Panc1 (cell line): ENCODE data around the gene GALNT9. TPM values are rescaled to one million over a fixed set of nuclear protein-coding genes. Genes with fewer than 3 reads are reported as not detected.

ENCODE experiments used
- ATAC-seq: fragments of 200-7000 bp; cut with Tn5 transposase; 2 replicates; pipeline ENCODE4 v1.9.1; 2020; ENCODE audit warnings: mild to moderate bottlenecking, moderate library complexity
- BruUV-seq: library from RNA; stranded (reverse); fragments of 400-500 nt; replicated peaks from 2 replicates; lab custom pipeline; 2021; lab: Mats Ljungman, UMichigan
- CTCF ChIA-PET: fragments of 300-600 bp; sonication (Branson Sonifier 250); formaldehyde crosslinking; loops from one replicate; lab custom pipeline; 2022; ENCODE audit warnings: antibody characterized with exemption; lab: Charles Lee
- POLR2A ChIA-PET: fragments of 300-600 bp; sonication (Branson Sonifier 250); formaldehyde crosslinking; loops from one replicate; lab custom pipeline; 2022; ENCODE audit warnings: antibody characterized with exemption; lab: Charles Lee
- DNase-seq: peaks from one replicate; pipeline ENCODE4 v3.0.0-alpha.2; 2010; ENCODE audit warnings: low read depth, low spot score
- H3K27ac ChIP-seq: 2 replicates; pipeline ENCODE4 v1.5.1; 2011; ENCODE audit warnings: mild to moderate bottlenecking, low read length, inconsistent platforms
- H3K27me3 ChIP-seq: fragments of 200-500 bp; sonication (Bioruptor generic); 2 replicates; pipeline ENCODE4 v1.6.0; 2014; ENCODE audit warnings: low read length, inconsistent platforms; ENCODE audit not compliant: control insufficient read depth, insufficient read depth
- H3K36me3 ChIP-seq: fragments of 200-500 bp; sonication (Bioruptor generic); 2 replicates; pipeline ENCODE4 v1.5.1; 2014; ENCODE audit warnings: inconsistent platforms, mild to moderate bottlenecking, low read length, moderate library complexity; ENCODE audit not compliant: control insufficient read depth, insufficient read depth
- H3K4me1 ChIP-seq: 2 replicates; pipeline ENCODE4 v1.5.1; 2011; ENCODE audit warnings: inconsistent platforms, mild to moderate bottlenecking, low read length, moderate library complexity; ENCODE audit not compliant: control insufficient read depth, insufficient read depth
- H3K4me3 ChIP-seq, 2 experiments: 2 replicates each; pipeline ENCODE4 v1.5.1; 2011 to 2012; ENCODE audit warnings: low read depth in 2 of 2, low read length in 2 of 2, mild to moderate bottlenecking in 2 of 2, inconsistent platforms in 1 of 2, moderate library complexity in 1 of 2
- H3K9me3 ChIP-seq: fragments of 200-500 bp; sonication (Bioruptor generic); 2 replicates; pipeline ENCODE4 v1.5.1; 2014; ENCODE audit warnings: low read depth, mild to moderate bottlenecking, inconsistent platforms, low read length, moderate library complexity; ENCODE audit not compliant: control insufficient read depth, insufficient read depth
- POLR2AphosphoS5 ChIP-seq: IDR thresholded peaks from 2 replicates; pipeline ENCODE4 v1.6.1; 2012; ENCODE audit warnings: mild to moderate bottlenecking, low read depth, low read length, moderate library complexity
- REST ChIP-seq, 2 experiments: IDR thresholded peaks; 2 replicates each; pipeline ENCODE4 v1.6.1; 2011 to 2012; ENCODE audit warnings: low read depth in 2 of 2, control low read depth in 1 of 2, low read length in 1 of 2, mild to moderate bottlenecking in 1 of 2, moderate library complexity in 1 of 2; ENCODE audit not compliant: insufficient read depth in 1 of 2
- SIN3A ChIP-seq: IDR thresholded peaks from 2 replicates; pipeline ENCODE4 v1.6.1; 2012; ENCODE audit warnings: low read depth, mild to moderate bottlenecking, low read length, moderate library complexity, borderline replicate concordance; ENCODE audit not compliant: insufficient read depth
- TCF7L2 ChIP-seq: IDR thresholded peaks from 2 replicates; pipeline ENCODE4 v1.6.1; 2011; ENCODE audit warnings: mild to moderate bottlenecking, low read depth, low read length, inconsistent platforms
- in situ Hi-C: cut with HindIII; loops from 2 replicates; pipeline ENCODE4 v1.10.0; 2016; ENCODE audit warnings: low sequenced_read_pairs, low pct_unique_long_range_greater_than_20kb
- intact Hi-C: fragments of 100-400 bp; cut with micrococcal nuclease; formaldehyde crosslinking; loops from one replicate; pipeline ENCODE4 v1.10.0; 2022; ENCODE audit not compliant: unreplicated experiment
- total RNA-seq: library from RNA; stranded (reverse); gene quantifications from one replicate; pipeline ENCODE4 v1.2.1, GENCODE V29; 2021; ENCODE audit not compliant: unreplicated experiment
- TF ChIP-seq, protein P1 (sequence below): fragments of 450-650 bp; IDR thresholded peaks from 2 replicates; pipeline ENCODE4 v1.5.1; 2017; ENCODE audit warnings: mild to moderate bottlenecking

Gene GALNT9
- total RNA-seq, 1 experiment from 2014 or later = 0.33 TPM

DNA sequence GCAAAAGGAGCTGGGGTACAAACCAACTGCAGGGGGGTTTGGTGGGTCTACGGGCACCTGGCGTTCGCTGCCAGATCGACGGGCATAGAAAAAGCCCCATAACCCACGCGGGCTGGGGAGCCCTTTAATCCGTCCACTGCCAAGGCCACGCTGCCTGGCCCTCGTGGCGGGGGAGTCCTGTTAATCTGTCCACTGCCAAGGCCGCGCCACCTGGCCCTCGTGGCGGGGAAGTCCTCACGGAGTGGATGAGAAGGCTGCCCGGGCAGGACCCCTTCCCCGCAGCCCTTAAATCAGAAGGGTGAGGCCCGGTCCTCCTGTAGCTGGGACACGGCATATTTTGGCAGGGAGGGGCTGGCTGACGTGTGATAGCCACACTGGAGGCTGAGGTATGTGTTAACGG, 99.0 kb downstream of the GALNT9 start:
- Histone ChIP-seq H3K27me3 (peaks cover 5% of the 10 kb centered on the region; the same call in 1 of the 2 replicates), H3K36me3 (no peaks in the 10 kb centered on the region), H3K4me3 (no peak overlapping the region), H3K4me1 (no peaks in the 10 kb centered on the region), H3K9me3 (no peaks in the 10 kb centered on the region), H3K27ac (no peak overlapping the region)
- no peak for ATAC-seq
- ChIA-PET POLR2A (no interaction called here), CTCF (no interaction called here)
- BruUV-seq = no TSS peak
- in situ Hi-C loops = no loop called here
- DNase-seq = no peak
- TF ChIP-seq POLR2AphosphoS5 (no peak), REST (IDR thresholded peaks at IDR 0.05; ENCODE audit: insufficient read depth in 1 of 2, low read depth in 2 of 2, low read length in 1 of 2) (no peak), SIN3A (no peak), TCF7L2 (no peak)
- TF ChIP-seq, protein P1, sequence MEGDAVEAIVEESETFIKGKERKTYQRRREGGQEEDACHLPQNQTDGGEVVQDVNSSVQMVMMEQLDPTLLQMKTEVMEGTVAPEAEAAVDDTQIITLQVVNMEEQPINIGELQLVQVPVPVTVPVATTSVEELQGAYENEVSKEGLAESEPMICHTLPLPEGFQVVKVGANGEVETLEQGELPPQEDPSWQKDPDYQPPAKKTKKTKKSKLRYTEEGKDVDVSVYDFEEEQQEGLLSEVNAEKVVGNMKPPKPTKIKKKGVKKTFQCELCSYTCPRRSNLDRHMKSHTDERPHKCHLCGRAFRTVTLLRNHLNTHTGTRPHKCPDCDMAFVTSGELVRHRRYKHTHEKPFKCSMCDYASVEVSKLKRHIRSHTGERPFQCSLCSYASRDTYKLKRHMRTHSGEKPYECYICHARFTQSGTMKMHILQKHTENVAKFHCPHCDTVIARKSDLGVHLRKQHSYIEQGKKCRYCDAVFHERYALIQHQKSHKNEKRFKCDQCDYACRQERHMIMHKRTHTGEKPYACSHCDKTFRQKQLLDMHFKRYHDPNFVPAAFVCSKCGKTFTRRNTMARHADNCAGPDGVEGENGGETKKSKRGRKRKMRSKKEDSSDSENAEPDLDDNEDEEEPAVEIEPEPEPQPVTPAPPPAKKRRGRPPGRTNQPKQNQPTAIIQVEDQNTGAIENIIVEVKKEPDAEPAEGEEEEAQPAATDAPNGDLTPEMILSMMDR = no peak
- intact Hi-C loops = no loop called here

DNA sequence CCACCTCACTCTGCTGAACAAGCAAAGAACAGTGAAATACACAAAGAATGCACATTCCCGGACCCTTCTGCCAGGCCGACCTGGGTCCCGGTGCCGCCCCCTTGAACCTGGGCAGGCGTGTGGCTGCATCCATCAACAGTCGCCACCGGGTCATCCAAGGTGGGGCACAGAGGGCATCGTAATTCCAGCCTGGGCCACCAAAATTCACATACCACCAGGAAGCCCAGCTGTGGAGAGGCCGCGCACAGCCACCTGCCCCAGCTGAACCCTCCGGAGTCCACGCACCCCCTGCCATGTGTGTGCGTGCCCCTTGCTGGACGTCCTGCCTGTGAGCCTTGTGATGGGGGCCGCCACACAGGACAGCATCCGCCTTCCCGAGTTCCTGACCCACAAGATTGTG, 99.5 kb downstream of the GALNT9 start:
- no peak for ATAC-seq
- BruUV-seq = no TSS peak
- peaks cover 5% of the 10 kb centered on the region; the same call in 1 of the 2 replicates for H3K27me3 ChIP-seq
- no peak for DNase-seq
- no peak for TF ChIP-seq SIN3A
- no peak for TF ChIP-seq POLR2AphosphoS5
- no peak for TF ChIP-seq TCF7L2
- H3K9me3 ChIP-seq = no peaks in the 10 kb centered on the region
- H3K27ac ChIP-seq = no peak overlapping the region
- H3K4me3 ChIP-seq = no peak overlapping the region
- in situ Hi-C loops (no loop called here), intact Hi-C loops (no loop called here)
- no peaks in the 10 kb centered on the region for H3K36me3 ChIP-seq
- CTCF ChIA-PET = no interaction called here
- H3K4me1 ChIP-seq = no peaks in the 10 kb centered on the region
- POLR2A ChIA-PET = no interaction called here

- H3K27ac ChIP-seq = no peak overlapping the region
- CTCF ChIA-PET = no interaction called here
- peaks cover 5% of the 10 kb centered on the region; the same call in 1 of the 2 replicates for H3K27me3 ChIP-seq
- in situ Hi-C loops (no loop called here), intact Hi-C loops (no loop called here)
- POLR2A ChIA-PET = no interaction called here
- H3K4me1 ChIP-seq = no peaks in the 10 kb centered on the region
- no peak for DNase-seq
- no peak for ATAC-seq
- TF ChIP-seq SIN3A = no peak
- no peak for TF ChIP-seq REST (IDR thresholded peaks at IDR 0.05; ENCODE audit: insufficient read depth in 1 of 2, low read depth in 2 of 2, low read length in 1 of 2)
- no peak for TF ChIP-seq TCF7L2
- TF ChIP-seq, protein P1 = no peak
- no peak for TF ChIP-seq POLR2AphosphoS5
- no peaks in the 10 kb centered on the region for H3K36me3 ChIP-seq
- BruUV-seq = no TSS peak
- no peaks in the 10 kb centered on the region for H3K9me3 ChIP-seq
- H3K4me3 ChIP-seq = no peak overlapping the region
Observed at GRCh38 chr12:132229193-132229760, 100.1 kb downstream of the GALNT9 start.
